ENCODE measurements around the gene ESRRA.
A peak's percentile ranks its signal among the peaks of the same experiment; 100 is the strongest.

ESRRA gene

DNA sequence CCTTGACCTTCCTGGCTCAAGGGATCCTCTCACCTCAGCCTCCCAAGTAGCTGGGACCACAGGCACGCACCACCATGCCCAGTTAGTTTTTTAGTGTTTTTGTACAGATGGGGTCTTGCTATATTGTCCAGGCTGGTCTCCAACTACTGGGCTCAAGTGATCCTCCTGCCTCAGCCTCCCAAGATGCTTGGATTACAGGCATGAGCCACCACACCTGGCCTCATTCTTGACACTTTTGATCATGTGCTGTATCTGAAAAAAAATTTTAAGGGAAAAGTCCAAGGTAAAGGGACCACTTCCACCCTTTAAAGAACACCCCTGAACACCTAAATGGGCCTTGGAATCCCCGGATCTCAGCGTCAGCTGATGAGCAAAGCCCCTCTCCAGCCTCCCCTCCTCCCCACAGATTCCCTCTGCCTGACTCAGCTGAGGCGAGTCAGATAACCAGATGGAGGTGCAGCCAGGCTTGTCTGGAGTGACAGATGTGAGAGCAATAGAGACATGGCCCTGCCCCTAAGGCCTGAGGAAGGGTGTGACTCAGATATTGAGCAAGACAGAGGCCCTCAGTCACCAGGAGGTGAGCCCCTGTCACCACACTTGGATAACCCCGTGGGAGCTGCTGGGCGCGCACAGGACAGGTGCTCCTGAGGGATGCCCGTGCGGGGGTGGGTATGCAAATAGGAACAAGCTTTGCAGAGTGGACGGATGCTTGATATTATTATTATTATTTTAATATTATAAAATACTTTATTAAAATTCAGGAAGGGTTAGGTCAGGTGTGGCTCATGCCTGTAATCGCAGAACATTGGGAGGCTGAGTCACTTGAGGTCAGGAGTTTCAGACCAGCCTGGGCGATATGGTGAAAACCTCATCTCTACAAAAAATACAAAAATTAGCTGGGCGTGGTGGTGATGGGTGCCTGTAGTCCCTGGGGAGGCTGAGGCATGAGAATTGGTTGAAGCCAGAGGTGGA is 29.7 kb downstream of the ESRRA start:
- DNase-seq, result peak; percentile 97

- DNase-seq, result no peak
Measured at GRCh38 chr11:64337538-64338249, 32.4 kb downstream of the ESRRA start.

DNA sequence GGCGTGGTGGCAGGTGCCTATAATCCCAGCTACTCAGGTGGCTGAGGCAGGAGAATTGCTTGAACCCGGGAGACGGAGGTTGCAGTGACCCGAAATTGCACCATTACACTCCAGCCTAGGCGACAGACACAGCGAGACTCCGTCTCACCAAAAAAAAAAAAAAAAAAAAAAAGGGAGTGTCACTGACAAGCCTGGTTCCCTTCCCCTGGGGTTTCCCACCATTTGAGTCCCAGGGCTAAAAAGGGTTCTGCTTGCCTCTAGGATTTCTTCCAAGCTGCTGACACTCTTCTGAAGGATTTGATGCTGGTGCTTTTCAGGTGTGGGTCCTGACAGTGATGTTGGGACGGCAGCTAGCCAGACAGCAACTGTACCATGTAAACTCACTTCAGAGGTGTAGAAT is 33.4 kb downstream of the ESRRA start:
- no peak for DNase-seq

DNA sequence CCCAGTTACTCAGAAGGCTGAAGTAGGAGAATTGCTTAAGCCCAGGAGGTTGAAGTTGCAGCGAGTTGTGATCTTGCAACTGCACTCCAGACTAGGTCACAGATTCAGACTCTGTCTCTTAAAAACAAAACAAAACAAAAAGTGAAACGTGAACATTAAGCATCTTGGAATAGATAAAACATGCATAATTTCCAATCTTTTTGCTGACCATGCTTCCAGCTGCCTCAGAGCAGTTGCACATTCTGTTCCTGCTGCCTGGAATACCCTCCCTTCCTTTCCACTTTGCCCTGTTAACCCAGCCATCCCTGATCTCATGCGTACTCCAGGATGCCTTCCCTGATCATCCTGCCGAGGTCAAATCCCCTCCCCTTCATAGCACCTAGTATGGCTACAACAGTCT is 34.0 kb downstream of the ESRRA start:
- DNase-seq, result no peak

DNA sequence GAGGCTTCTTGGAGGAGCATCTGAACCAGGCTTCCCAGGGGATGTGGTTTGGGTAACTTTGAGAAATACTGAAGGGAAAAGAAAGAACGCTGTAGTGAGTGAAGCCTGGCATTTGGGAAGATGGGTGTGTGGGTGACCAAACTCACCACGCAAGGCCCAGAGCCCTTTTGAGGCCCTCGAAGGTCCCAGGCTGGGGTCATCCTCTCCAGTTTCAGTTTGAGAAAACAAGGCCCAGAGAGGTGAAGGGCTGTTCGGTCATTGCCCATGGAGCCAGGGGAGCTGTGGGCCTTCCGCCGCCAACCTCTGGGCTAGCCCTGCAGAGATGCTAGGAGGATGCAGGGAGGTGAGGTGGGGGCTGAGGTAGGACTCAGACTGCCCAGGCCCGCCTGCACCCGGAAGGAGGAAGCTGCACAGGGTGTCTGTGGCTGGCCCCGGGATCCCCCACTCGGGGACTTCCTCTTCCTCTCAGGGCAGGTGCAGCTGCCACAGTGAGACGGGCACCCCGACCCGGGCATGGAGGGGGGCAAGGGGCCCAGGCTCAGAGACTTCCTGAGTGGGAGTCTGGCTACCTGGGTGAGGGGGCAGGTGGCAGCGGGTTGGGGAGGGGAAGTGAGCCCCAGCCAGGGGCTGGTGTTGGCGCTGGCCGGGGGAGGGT is 34.6 kb downstream of the ESRRA start, which contains the start of gene CCDC88B:
CCDC88B (plus strand) TSS at position 451 of the 655 bp plus-strand sequence; CDS start at position 514, 63 bp downstream.
- DNase-seq, result no peak

- no peak for DNase-seq
Measured at GRCh38 chr11:64340671-64341335, 35.5 kb downstream of the ESRRA start.

- DNase-seq, result no peak
Measured at GRCh38 chr11:64341429-64341828, 36.1 kb downstream of the ESRRA start.

- peak; percentile 88 for DNase-seq
Measured at GRCh38 chr11:64341851-64342791, 36.8 kb downstream of the ESRRA start.

DNA sequence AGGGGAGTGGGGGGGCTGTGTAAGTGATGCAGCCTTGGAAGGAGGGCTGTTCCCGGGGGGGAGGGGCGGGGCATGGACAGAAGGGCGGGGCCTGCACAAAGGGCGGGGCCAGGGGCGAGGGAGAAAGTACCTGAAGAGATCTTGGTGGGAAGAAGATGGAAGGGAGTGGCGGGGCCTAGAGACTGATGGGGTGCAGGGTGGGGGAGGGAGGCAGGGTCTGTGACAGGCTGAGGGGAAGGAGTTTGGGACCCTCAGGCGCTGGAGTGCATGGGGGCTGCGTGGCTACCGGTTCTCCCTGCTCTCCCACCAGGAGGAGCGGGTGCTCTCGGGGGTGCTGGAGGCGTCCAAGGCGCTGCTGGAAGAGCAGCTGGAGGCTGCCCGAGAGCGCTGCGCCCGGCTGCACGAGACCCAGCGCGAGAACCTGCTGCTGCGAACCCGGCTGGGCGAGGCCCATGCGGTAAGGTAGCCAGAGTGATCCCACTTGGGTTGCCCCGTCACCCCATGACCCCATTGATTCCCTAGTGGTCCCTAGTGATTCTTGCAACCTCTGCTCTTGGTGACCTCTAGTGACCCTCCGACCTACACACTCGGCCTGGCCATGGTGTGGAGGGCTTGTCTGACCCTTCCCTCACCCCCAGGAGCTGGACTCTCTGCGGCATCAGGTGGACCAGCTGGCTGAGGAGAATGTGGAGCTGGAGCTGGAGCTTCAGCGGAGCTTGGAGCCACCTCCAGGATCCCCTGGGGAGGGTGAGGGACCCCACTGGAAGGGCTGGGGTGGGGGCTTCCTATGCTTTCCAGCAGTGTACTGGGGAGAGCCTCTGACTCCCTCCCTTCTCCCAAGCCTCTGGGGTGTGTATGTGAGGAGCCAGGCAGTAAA is 37.8 kb downstream of the ESRRA start:
- DNase-seq, result no peak

DNA sequence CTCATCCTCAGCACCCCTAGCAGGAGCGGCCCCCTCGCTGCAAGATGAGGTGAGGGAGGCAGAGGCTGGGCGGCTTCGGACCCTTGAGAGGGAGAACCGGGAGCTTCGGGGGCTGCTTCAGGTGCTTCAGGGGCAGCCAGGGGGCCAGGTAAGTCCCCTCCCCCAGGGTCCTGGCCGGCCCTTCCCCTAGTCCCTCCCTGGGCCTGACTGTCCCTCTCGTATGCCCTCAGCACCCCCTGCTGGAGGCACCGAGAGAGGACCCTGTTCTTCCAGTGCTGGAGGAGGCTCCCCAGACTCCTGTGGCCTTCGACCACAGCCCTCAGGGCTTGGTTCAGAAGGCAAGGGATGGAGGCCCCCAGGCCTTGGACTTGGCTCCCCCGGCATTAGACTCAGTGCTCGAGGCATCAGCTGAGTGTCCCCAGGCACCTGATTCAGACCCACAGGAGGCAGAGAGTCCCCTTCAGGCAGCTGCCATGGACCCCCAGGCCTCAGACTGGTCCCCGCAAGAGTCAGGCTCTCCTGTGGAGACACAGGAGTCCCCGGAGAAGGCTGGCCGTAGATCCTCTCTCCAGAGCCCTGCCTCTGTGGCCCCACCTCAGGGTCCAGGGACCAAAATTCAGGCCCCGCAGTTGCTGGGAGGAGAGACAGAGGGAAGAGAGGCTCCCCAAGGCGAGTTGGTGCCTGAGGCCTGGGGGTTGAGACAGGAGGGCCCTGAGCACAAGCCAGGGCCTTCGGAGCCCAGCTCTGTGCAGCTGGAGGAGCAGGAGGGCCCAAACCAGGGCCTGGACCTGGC is 38.6 kb downstream of the ESRRA start:
- no peak for DNase-seq

- no peak for DNase-seq
Measured at GRCh38 chr11:64344787-64345186, 39.5 kb downstream of the ESRRA start.

DNA sequence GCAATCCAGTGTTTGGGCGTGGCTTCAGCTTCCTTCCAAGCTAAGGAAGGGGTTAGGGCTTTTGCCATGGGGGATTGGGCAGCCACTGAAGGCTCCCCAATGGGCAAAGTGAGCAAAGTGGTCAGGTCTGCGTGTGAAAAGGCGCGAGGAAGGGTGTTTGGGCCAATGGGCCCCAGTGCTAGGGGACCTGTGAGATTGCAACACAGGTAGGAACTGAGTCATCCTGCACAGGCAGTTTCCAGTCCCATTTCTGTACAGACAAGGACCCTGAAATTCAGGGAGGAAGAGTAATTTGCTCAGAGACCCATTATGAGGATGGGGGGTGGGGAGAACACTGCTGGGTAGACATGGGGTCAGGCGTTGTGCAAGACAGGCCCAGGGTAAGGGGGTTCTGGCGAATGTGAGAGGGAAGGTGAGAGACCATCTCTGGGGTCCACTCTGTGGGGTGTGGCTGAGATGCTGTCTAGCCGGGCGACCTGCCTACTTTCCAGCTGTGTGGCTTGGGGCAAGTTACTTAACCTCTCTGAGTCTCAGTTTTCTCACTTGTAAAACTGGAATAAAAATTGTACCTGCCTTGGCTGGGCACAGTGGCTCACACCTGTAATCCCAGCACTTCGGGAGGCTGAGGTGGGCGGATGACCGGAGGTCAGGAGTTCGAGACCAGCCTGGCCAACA is 42.0 kb downstream of the ESRRA start:
- no peak for DNase-seq

DNA sequence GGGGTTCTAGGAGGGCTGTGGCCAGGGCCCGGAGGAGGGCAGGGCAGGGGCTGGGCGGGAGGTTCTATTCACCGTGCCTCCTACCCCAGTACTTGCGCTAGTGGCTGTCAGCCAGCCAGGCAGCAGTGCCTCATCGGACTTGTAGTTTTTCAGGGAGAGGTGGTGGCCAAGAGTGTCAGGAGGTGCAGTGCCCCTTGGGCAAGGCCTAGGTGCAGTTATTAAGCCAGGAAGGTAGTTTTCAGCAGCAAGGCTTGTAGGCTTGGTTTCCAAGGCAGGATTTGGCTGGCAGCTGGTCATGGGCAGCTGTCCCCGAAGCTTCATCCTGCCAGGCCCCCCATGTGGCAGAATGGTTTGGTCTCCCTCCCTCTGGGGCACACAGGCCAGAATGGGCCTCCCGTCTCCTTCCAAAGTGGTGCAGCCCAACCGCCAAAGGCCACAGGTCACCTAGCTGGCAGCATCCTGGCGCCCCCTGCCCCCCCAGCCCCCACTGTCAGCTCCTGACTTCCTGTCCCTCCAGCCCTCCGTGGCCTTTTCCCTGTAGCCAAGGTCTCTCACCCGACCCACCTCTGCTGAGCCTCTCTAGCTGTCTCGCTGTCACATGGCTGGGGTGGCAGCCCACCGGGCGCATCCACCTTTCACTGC is 43.2 kb downstream of the ESRRA start:
- DNase-seq, result no peak

- no peak for DNase-seq
Measured at GRCh38 chr11:64349025-64349387, 43.7 kb downstream of the ESRRA start.

- DNase-seq, result no peak
Measured at GRCh38 chr11:64349404-64349803, 44.1 kb downstream of the ESRRA start.

- no peak for DNase-seq
Measured at GRCh38 chr11:64351136-64351631, 45.9 kb downstream of the ESRRA start.

DNA sequence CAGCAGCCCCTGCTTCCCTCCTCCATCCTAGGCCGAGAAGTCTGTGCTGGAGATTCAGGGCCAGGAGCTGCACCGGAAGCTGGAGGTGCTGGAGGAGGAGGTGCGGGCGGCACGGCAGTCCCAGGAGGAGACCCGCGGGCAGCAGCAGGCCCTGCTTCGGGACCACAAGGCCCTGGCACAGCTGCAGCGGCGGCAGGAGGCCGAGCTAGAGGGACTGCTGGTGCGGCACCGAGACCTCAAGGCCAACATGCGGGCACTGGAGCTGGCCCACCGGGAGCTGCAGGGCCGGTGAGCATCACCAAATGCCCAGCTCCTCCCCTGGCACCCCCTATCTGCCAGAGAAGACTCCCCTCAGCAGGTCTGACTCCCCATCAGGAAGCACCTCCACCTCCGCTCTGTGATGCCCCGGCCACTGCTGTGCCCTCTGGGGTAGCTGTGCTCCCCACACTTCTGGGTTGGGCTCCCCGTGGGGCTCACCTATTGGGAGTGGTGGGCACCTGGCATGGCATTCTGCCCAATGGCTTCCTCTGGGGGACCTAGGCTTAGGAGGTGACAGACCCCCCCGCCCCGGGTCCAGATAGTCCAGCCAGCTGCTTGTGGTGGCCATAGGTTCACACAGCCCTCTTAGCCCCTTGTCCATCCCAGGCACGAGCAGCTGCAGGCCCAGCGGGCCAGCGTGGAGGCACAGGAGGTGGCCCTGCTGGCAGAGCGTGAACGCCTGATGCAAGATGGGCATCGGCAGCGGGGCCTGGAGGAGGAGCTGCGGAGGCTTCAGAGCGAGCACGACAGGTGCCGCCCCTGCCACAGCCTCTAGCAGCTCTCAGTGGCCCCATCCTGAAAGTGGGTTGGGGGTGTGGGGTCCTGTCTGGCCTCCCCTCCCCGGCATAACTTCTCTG is 47.0 kb downstream of the ESRRA start:
- DNase-seq, result no peak

All from HCEC 1CT (cell line).